Measurements from ENCODE around the gene CCNDBP1.

DNA sequence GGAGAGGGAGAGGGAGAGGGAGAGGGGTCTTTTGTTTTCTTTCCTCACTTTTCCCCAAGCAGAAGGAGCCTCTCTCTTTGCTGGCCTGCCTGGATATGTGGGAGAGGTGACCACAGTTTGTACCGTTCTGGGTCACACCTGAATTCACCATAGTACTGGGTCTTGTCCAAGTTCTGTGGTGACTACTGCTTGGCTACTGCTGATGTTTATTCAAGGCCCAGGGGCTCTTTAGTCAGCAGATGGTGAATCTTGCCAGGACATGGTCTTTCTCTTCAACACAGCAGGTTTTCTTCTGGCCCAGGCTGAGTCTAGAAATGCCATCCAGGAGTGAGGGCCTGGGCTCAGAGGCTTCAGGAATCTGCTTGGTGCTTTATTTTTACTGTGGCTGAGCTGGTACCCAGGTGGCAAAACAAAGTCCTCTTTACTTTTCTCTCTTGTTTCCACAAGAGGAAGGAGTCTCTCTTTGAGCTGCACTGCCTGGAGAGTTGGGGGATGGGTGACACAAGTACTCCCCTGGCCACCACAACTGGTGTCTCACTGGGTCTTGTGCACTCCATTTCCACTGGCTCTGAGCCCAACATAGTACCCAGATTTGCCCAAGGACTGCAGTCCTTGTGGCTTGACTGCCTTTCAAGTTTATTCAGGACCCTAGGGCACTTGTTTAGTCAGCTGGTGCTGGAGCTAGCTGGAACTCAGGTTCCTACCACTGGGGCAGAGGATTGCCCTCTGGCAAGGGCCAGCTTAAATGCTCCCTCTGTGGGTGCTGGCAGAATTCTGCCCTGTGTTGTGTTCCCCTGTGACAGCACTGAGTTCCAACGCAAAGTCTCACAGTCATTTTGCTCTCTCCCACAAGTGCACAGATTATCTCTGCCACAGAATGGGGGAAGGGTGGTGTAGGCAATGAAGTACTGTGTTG, 16.8 kb upstream of the CCNDBP1 start:
- TF ChIP-seq, protein P1, sequence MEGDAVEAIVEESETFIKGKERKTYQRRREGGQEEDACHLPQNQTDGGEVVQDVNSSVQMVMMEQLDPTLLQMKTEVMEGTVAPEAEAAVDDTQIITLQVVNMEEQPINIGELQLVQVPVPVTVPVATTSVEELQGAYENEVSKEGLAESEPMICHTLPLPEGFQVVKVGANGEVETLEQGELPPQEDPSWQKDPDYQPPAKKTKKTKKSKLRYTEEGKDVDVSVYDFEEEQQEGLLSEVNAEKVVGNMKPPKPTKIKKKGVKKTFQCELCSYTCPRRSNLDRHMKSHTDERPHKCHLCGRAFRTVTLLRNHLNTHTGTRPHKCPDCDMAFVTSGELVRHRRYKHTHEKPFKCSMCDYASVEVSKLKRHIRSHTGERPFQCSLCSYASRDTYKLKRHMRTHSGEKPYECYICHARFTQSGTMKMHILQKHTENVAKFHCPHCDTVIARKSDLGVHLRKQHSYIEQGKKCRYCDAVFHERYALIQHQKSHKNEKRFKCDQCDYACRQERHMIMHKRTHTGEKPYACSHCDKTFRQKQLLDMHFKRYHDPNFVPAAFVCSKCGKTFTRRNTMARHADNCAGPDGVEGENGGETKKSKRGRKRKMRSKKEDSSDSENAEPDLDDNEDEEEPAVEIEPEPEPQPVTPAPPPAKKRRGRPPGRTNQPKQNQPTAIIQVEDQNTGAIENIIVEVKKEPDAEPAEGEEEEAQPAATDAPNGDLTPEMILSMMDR (IDR thresholded peaks at IDR 0.05; ENCODE audit: low read depth, low read length, poor library complexity, severe bottlenecking), result no peak
- TF ChIP-seq EZH2phosphoT487 (IDR thresholded peaks at IDR 0.05; ENCODE audit: borderline replicate concordance, low read length), result no peak

Measured in DOHH2 (cell line).